NCI-H446 (cell line): ENCODE results near the gene PLD4.

Experiments
- DNase-seq, 2 experiments: peaks; one replicate each; lab custom pipeline; 2025; lab: John Stamatoyannopoulos, UW

PLD4 gene

DNA sequence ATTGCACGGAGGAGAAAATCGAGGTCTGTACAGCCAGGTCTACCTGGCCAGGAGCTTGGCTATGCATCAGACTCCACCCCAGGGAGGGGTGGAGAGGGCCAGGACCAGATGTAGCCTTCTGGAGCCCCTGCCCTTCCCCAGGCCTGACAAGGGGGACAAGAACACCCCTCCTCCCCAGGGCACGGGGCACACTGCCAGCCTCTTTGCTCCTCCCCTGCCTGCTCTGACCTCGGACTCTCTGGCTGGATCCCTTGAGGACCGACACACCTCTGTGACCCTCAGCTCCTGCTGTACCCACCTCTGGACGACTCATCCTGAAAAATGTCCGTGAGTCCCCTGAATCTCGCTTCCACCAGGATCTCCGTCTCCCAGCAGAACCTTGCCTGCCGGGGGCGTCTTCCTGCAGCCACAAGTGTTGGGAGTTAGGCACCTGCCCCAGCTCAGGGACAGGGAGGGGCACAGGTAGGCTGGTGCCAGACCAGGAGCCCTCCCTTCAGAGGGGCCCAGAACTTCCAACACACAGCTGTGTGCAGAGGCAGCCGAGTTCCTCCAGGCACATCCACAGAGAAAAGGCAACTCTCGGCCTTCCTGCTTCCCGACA is 31.7 kb downstream of the PLD4 start:
- DNase-seq: no peak

DNA sequence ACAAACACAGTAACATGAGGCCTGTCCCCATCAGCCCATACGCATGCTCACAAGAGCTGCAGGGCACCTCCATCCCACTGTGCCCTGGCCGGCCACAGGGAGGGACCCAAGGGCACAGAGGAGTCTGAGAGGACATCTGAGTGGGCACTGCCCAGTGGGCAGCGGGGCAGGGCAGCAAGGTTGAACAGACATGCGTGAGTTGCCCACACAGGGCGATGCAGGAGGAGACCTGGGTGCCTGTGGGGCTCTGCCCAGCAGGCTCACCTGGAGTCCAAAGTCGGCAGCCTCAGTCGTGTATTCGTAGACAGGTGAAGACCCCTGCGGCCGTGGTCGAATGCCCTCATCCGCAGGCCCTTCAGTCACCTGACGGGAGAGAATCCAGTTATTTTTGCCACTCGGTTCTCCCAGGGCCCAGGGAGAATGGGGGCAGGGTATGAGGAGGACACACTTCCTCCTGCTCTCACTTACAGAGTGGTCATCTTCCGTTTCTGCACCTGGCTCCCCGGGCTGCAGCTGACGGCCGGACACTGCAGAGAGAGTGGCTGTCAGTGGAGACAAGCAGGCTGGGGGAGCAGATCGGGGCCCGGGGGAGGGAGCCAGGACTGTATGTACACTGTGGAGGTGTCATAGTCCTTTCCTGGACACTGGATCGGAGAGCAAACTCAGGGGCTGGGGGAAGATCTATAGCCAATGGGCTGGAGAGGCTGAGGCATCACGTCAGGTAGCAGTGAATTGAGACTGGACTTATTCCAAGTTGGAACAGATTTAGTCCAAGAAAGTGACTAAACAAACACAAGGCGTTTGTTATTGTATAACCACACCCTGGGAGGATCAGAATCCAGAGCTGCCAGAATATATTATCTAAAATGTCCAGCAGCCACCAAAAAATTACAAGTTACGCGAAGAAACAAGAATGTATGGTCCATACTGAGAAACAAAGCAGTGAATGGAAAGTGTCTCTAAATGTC is 32.8 kb downstream of the PLD4 start:
- no peak for DNase-seq

DNA sequence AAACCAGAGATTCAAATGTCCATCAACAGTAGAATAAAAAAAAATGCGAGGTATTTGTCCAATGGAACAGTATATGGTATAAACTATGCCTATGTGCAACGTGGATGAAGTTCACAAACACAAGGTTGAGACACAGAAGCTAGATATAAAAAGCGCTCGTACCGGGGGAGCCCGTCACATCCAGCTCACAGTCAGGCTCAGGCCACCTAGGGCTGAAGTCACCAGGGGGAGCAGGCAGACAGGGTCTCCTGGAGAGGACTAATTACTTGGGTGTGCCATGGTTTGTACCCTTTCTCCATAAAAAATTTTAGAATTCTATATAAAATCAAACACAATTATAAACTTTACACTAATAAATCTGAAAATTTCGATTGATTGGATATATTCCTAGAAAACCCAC is 39.9 kb downstream of the PLD4 start:
- no peak for DNase-seq

DNA sequence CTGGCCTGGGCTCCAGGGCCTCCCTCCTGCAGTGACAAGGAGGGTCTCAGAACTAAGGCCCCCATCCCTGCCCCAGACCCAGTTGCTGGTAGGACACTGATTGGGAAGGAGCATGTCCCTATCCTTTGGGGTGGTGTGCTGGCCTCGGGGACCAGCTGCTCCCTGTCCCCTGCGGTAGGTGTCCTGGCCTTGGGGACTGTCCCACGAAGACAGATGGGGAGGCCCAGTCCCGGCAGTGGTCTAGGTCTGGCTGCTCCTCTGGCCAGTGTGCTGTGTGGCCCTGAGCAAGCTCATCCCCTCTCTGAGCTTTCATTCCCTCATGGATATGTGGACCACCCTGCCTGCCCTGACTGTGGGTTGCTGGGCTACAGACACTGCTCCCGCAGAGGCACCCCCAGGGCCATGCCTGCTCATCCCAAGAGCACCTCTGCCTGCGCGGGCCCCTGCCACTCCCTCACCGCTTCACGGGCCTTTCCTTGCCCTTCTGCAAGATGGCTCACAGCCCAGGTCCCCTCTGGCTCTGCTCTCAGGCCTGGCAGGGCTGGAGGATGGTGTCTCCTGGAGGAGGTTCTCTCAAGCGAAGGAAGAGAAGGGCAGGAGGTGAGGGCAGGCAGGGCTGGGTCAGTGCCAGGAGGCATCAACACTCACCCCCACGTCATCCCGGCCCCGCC is 41.0 kb downstream of the PLD4 start:
- DNase-seq: no peak

DNA sequence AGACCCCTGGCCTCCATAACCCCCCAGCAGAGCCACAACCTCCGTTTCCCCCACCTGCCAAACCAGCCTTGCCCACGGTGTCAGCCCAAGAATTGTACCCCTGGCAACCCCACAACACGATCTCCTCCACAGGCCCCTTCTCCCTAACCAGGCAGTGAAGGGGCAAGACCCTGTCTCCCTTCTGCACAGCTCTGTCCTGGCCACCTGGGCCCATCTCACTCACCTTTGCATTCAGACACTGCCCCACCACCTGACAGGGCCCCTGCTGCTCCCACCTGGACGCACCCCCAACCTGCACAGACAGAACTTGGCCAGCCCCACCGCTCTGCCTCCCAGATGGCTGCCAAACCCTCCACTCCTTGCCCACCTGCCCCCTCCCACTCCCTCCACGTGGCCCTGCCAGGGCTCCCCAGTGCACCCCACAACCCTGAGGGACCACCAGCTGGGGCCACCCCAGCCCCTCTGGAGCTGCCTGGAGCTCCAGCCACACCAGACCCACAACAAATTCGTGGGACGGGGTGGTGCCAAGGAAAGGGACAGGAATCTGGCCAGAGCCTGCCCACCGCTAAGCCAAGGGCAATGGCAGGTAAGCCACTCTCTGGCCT is 41.7 kb downstream of the PLD4 start:
- DNase-seq: no peak

DNA sequence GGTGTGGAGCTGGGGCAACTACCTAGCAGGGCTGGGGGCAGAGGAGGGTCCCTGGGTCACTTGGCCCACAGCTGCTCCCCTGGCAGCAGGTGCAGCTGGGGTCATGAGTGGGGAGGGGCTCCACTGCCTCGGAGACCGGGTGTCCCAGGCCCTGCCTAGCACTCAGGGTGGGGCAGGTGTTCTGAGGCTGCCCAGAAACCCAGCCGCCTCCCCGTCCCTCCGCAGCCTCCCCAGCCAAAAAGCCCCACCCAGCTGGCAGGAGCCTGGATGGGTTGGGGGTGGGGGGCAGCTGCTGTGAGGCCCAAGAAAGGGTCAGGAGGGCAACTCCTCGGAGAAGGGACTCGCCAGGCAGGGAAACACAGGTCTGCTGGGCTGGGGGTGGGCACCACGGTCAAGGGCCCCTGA is 42.3 kb downstream of the PLD4 start:
- no peak for DNase-seq

DNA sequence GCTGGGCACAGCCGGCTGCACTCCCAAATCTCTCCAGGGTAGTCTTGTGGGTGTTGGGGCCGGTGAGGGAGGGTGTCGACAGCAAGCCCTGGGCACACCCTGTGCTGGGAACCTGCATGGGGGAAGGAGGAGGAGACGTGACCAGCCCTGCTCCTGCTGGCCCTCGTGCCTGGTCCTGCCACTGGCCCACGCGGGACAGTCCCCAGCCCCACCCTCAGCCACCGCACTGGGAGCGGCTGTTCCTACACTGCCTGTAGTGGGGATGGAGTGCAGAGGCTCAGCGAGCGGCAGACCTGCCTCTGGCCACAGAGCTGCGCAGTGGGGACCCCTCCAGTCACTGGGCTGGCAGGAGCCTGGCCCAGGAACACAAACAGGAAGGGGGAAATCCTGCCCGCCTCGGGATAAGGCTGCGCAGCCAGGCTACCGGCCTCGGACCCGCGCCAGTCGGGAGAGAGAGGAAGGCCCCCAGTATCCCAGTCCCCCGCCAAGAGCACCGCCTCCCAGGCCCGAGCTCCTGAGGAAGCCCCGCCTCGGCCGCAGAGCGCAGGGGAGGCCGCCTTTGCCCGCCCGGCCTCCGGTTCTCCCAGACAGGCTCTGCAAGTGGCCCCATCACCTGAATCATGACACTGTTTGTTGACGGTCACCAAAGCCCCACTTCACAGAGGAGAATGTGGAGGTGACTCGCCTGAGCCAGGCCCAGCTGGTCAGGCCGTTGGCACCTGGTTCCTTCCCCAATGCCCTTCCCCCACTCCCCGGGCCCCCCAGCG is 42.9 kb downstream of the PLD4 start:
- no peak for DNase-seq

DNA sequence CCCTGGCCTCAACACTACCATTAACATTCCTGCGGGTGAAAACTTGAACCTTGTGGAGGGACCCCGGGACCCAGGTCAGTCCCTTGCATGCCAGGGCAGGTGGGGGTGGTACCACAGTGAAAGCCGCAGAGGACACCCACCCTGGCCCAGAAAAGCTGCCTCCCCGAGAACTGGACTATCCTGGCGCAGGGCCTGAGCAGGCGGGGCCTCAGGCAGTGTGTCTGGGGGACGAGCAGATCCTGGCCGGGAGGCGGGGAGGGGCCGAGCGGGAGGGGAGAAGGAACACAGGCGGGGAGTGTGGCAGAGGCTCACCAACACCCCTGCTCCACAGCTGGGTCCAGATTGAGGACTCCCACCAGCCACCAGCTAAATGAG is 43.5 kb downstream of the PLD4 start:
- no peak for DNase-seq

DNA sequence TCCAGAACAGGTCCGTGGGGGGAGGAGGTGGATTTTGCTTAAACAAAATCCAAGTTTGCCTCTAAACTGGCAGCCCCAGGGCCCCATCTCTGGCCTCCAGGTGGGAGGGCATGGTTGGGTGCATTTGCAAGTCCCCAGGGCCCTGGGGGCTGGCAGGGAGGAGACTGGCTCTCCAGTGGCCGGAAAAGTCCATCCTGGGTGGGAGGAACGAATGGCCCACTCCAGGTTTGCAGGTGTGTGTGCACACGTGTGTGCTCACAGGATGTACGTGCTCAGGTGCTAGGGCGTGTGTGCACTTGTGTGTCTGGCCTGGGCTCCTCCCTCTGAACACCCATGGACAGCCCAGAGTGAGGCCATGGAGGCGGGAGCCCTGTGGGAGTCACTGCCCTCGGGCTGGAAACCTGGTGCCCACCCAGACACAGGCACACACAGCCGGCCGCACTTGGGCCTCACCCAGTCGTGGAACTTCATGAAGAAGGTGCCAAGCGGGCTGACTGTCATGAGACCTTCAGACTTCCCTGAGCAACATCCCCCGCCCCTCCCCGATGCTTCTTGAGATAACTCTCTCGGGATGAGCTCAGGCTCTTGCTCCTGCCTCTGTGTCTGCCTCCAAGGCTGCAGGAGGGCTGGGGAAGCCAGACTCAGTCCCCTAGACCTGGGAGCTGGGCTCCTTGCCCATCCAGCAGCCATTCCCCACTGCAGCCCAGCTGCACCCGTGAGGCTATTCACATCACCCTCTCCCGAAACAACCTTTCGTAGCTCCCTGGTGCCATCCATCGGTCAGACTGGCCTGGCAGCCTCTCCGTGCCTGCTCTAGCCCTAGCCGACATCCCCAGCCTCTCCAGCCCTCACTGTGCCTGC is 44.1 kb downstream of the PLD4 start:
- DNase-seq: peak in 1 of 2 experiments; percentile 53

DNA sequence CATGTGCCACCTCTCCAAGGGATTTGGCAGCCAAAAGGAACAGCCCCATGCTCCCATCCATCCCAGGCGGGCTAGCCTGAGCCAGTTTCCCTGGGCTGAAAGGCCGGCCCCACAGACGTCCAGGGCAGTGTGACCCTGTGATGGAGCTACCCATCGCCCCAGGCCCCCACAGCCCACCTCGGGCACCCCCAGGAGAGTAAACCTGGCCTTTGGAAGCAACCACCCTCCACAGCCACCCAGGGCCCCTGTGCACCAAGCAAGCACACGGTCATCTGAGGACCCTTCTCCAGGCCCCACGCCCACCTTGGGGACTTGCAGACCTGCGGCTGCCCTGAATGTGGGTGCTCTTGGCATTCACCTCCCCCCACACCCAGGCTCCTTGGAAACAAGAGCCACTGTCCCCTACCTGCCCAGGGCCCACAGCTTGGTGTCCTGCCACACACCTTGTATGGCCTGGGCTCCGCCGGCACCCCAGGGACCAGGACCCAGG is 45.1 kb downstream of the PLD4 start:
- no peak for DNase-seq

DNA sequence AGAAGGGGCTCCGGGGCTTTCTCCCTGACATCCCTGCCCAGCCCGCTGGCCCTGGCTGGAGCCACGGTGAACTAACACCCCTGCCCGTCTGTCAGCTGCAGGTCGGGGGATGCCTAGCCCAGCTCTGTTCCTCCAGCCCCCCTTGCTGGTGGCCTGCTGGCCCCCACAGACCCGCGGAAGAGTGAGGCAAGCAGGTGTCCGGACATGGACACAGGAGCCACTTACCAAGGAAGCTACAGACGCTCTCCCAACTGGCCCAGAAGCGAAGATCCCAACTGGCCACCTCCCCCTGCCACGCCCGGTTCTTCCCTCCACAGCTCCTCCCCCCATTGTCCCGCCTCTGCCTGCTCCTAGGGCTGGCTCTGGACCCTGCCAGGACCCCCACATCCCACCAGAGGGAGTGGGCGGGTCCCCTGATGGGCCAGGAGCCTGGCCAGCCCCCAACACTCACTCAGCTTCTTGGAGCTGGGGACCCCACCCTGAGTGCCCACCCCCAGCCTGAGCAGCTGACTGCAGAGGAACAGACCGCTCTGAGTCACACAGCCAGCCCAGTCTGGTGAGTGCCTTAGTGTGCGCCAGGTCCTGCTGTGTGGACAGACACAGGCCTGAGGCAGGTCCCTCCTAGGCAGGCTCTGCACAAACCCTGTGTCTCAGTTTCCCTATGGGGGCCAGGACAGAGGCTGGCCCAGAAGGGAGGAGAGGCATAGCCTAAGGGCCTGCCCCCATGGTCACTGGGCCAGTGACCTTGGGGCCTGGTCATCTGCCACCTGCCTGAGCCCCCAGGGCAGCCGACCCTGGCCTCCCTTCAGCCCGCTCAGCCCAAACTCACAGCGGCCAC is 45.8 kb downstream of the PLD4 start:
- peak in 1 of 2 experiments; percentile 70 for DNase-seq

DNA sequence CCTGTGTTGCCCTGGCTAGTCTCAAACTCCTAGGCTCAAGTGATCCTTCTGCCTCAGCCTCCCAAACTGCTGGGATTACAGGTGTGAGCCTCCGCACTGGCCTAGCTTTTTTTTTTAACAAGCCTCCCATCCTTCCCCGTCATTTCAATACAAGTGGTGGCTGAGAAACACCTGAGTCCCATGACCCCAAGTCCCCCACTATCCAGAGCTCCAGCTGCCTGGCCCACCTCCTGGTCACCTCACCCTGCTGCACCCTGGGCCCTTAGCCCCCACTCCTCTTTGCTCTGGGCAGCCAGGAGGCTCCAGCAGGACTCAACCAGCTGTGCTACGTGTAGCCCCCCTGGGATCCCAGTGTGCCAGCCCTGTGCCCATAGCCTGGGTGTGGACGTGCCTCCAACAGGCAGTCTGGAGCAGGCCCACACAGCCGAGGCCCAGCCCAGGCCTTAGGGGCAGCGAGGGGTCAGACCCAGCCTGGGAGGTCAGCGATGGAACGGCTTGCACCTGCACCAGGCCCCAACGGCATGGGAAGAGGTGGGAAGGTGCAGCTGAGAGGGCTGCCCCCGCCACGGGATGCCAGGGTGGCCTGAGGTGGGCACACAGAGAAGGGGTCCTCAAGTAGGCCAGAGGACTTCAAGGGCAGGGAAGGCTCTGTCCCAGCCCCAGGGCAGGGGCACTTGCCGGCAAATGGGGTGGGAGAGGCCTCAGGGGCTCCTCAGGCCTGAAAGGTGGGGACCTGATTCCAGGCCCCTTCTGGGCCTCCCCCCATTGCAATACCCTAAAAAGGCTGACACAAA is 47.0 kb downstream of the PLD4 start:
- DNase-seq: no peak

DNA sequence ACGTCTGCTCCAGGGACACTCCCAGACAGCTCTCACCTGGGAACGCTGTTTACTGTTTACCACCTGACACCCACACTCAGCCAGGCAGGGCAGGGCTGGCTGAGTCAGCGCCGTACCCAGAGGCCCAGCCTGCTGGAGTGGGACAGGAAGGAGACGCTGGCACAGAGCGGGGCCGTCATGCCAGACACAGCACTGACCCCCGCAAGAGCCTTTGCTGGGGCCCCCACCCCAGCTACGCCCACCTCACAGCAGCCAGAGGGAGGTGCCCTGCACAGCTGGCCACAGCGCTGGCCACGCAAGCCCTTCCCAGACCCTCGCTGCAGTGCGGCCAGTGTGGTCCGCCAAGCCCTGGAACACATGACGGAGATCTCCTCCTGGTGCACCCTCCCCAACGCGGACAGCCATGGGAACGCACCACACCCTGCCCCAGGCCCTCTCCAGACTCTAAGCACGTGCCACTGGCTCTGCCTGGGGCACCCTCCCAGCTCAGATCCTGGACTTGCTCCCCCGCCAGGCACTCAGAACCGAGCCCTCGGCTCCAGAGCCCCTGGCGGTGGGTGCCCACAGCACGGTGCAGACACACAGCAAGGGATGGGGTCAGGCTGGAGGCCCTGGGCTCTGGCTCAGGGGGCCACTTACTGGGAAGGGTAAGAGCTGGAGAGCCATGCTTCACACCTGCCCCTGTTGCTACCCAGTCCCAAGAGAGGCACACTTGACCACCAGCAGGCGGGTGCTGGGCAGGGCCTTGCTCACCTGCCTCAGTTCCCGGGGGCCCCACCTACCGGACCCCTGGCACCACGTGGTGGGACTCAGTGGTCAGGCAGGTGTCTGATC is 47.8 kb downstream of the PLD4 start:
- no peak for DNase-seq

DNA sequence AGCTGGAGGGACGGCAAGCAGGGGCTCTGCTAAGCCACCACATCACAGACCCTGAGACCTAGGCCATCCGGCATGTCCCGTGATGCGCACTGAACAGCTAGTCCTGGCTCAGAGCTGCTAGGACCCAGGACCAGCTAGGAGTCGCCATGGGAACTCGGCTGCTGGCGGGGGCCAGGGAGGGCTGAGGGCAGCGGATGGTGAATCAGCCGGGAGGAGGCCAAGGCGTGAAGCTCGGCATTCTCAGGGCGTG is 48.4 kb downstream of the PLD4 start:
- DNase-seq: peak; percentile 41 to 91

DNA sequence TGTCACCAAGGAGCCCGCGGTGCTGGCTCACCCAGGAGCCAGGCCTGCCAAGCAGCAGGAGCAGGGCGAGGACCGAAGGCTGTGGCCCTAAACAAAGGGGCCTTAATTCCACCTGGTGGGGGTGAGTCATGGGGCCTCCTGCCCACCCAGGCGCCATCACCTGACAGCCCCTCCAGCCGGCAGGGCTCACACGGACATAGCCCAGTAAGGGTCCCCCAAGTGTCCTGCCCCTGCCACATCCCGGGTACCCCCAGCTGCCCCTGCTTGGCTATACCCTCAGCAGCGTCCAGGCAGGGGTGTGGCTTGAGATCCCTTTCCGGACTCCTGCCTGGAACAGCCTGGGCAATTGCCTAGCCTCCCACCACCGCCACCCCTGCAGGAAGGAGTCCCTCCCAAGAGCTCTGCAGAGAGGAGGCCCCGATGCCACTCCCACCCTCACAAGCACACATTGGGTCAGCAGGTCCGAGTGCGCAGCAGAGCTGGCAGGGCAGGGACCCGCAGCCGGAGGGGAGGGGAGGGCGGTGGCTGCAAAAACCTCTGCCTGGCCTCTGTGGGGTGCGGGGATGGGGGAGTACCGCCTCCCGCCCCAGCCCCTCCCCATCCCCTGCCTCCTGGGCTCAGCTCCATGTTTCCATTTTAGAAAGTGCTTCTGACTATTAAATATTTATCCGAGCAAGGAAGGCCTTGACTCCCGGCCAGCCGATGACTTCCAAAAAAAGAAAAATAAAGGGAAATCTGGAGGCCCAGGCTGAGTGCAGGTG is 48.9 kb downstream of the PLD4 start:
- peak in 1 of 2 experiments; percentile 64 for DNase-seq

DNA sequence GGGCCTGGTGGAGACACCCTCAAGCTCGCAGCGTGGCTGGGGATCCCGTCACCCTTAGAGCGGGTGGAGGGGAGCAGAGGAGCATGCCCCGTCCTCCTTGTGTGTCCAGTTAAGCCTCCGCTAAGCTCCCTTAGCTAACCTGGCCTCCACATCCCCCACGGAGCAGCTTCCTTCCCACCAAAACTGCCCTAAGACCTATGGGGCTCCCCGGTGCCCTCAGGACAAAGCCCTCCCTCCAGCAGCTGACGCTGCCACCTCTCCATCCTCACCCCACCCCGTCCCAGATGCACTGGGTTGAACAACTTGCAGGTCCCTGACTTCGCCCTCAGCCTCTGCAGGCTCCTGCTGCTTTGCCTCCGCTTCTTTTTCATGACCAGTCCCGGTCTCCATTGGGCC is 49.5 kb downstream of the PLD4 start:
- no peak for DNase-seq

DNA sequence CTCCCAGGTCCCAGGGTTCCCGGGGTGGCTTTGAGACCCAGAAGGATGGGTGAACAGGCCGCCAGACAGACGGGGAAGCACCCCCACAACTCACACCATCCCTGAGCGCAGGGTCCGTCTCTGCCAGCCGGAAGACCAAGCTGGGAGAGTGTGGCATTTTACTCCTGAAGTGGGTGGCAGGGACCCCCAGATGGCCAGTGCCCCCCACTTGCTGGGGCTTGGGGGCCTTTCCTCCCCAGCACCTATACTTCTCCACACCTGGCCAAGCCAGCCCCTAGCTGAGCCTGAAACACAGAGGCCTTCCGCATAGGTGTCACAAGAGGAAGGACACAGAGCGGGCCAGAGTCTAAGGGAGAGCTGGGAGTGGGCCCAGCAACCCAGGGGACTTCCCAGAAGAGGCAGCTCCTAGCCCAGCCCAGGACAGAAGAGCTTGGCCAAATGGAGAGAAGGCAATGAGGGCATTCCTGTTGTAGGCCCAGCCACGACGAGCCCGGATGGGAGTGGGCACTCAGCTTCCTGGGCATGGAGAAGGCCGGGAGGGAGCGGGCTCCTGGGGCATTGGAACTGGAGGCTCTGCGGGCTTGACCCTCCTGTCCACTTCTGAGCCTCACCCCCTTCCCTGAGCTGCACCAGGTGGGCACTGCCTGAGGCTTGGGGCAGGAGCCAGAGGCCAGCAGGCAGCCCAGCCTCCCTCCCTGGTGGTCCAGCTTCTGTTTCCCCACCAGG is 50.1 kb downstream of the PLD4 start:
- no peak for DNase-seq
